Measurements from ENCODE around the gene EVL.
A peak's percentile ranks its signal among the peaks of the same experiment; 100 is the strongest.

Gene EVL

GRCh38 chr14:100066962-100067361 lies 1.7 kb downstream of the EVL start:
- no peak for DNase-seq (ENCODE audit: low spot score)

GRCh38 chr14:100067481-100067880 lies 2.3 kb downstream of the EVL start:
- no peak for DNase-seq (ENCODE audit: low spot score)

- peak; percentile 11 for DNase-seq (ENCODE audit: low spot score)
These were observed 3.0 kb downstream of the EVL start for GRCh38 chr14:100067971-100068959.

GRCh38 chr14:100069161-100069800 lies 4.1 kb downstream of the EVL start:
- DNase-seq (ENCODE audit: low spot score) = no peak

- DNase-seq (ENCODE audit: low spot score) = no peak
These were observed 5.1 kb downstream of the EVL start for GRCh38 chr14:100070310-100070709.

- DNase-seq (ENCODE audit: low spot score) = no peak
These were observed 6.3 kb downstream of the EVL start for GRCh38 chr14:100071545-100071944.

GRCh38 chr14:100072783-100073346 lies 7.6 kb downstream of the EVL start:
- no peak for DNase-seq (ENCODE audit: low spot score)

GRCh38 chr14:100073576-100074430 lies 8.6 kb downstream of the EVL start:
- no peak for DNase-seq (ENCODE audit: low spot score)

GRCh38 chr14:100074431-100075100 lies 9.3 kb downstream of the EVL start:
- DNase-seq (ENCODE audit: low spot score) = no peak

- no peak for DNase-seq (ENCODE audit: low spot score)
These were observed 10.5 kb downstream of the EVL start for GRCh38 chr14:100075681-100076080.

GRCh38 chr14:100076133-100076532 lies 10.9 kb downstream of the EVL start:
- peak; percentile 41 for DNase-seq (ENCODE audit: low spot score)

GRCh38 chr14:100076606-100077005 lies 11.4 kb downstream of the EVL start:
- DNase-seq (ENCODE audit: low spot score) = peak; percentile 67

- DNase-seq (ENCODE audit: low spot score) = no peak
These were observed 12.2 kb downstream of the EVL start for GRCh38 chr14:100077441-100077840.

GRCh38 chr14:100078216-100078803 lies 13.1 kb downstream of the EVL start:
- no peak for DNase-seq (ENCODE audit: low spot score)

GRCh38 chr14:100078997-100079725 lies 13.9 kb downstream of the EVL start:
- peak; percentile 44 for DNase-seq (ENCODE audit: low spot score)

GRCh38 chr14:100079726-100080005 lies 14.4 kb downstream of the EVL start:
- no peak for DNase-seq (ENCODE audit: low spot score)

GRCh38 chr14:100080206-100080605 lies 15.0 kb downstream of the EVL start:
- DNase-seq (ENCODE audit: low spot score) = no peak

GRCh38 chr14:100081997-100082625 lies 16.9 kb downstream of the EVL start:
- no peak for DNase-seq (ENCODE audit: low spot score)

GRCh38 chr14:100082723-100083122 lies 17.5 kb downstream of the EVL start:
- DNase-seq (ENCODE audit: low spot score) = no peak

- no peak for DNase-seq (ENCODE audit: low spot score)
These were observed 18.5 kb downstream of the EVL start for GRCh38 chr14:100083706-100084105.
